GM18907 (cell line): ENCODE results near the gene CABLES2.
"Not testable (repeated sequence)": the region's sequence is repeated elsewhere in the genome, so short reads cannot be mapped to it uniquely, and the experiment has no call there.

Experiments
- ATAC-seq: cut with Tn5 transposase; IDR thresholded peaks from one replicate; pipeline ENCODE4 v1.9.1; 2021; ENCODE audit warnings: mild to moderate bottlenecking, moderate library complexity; ENCODE audit not compliant: unreplicated experiment

The CABLES2 gene

DNA sequence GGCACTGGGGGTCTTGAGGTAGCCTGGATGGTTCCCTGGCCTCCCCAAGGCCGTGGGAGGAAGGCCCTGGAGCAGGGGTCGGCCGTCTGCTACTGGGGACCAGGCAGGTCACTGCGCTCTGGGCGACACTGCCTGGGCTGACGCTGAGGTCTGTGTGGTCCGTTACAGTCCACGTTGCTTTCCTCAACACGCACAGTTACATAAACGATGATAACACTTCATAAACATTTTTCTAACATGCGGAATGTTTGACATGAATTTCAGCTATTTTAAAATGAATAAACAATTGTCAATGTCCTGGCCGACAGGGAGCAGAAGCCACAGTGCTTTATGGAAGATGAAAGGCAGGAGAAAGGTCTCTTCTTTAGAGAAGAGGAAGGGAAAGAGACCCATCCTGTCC lies 30.4 kb upstream of the CABLES2 start:
- ATAC-seq = no peak

DNA sequence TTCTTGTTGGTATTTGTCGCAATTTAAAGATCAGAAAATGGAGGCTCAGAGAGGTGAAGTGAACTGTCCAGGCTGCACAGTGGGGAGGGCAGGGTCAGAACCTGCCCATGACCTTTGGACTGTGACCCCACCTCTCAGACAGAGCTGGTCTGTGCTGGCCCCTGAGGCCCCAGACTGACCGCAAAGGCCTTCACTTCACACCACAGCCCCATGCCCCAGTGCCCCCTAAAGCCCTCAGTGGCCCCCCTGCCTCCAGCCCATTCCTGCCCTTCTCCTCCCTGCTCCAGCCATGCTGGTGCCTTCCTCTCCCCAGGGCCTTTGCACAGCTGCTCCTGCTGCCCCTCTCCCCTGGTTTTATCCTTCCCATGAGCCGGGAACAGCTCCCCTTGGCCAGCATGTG lies 29.6 kb upstream of the CABLES2 start:
- ATAC-seq = no peak

DNA sequence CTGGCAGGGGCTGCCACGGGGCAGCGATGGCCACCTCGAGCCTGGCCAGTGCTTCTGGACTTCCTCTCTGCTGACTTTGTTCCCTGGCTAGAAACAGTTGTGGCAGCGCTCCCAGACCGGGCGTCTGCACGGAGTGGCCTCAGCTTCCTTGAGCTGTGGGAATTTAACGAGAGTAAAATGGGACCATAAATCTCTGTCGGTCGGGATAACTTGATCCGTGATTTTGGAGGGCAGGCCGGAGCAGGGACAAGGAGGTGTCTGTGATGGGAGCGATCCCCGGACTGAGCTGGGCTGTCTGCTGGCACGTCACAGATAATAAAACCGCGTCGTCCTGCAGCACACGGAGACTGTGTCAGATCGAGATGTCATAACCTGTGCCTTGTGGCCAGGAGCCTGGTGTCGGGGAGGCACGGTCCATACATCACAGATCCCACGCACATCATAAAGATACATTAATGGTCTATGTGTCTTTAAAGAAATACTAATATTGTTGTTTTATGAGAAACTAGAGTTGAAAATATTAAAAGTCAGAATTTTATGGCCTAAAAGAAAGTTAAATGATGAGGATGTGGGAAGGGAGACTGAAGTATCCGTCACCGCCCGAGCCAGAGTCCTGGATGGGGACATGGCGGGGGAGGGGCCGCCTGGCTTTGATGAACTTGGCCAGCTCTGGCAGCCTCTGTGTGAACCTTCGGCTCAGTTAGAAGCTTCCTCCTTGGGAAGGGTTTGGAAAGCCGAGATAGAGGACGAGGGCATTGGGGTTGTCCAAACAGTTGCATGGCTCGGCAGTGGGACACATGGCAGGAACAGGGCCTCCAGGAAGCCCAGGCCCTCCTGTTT lies 26.8 kb upstream of the CABLES2 start:
- ATAC-seq = no peak

DNA sequence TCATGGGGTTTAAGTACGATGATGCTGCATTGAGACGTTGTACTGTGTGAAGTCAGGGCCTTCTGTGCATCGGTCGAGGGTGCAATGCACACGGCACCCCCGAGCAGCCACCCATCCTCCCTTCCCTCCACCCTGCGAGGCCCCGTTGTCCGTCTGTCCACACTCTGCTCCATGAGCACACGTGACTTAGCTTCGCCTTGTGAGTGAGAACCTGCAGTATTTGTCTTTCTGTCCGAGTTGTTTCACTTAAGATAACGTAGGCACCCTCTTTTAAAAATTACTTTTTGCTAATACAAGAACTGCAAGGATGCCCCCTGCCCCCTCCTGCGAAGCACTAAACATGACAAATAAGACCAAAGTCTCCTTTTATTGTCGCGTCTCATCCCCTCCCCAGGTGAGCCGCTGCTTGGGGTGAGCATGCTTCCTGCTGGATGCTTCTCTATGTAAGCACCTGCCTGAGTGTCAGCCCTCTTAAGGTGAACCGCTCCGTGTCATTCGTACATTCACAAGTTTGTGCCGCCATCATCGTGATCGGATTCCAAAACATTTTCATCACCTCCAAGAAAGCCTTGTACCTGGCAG lies 23.9 kb upstream of the CABLES2 start:
- ATAC-seq = no peak

DNA sequence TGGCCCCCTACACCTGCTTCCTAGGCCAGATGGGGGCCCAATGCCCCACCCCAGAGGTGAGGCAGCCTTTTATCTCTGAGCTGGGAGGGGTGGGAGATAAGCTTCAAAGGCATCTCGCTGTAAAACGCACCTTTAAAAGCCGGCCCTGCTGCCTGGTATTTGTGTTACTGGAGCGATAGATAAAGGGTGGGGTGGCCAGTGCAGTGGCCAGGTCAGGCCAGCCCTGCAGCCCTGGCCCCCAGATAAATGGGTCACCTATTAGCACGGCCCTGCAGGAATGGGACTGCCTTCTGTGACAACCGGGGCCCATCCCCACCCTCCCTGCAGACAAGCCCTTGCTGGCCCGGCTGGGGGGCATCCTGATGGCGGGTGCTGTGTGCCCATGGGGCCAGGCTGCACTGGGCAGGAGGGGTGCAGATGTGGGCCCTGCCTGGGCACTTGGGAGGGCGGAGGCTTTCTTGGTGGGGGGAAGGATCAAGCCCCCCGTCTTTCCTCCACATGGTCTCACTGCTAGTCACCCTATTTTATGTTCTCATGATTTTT lies 23.3 kb upstream of the CABLES2 start:
- no peak for ATAC-seq

DNA sequence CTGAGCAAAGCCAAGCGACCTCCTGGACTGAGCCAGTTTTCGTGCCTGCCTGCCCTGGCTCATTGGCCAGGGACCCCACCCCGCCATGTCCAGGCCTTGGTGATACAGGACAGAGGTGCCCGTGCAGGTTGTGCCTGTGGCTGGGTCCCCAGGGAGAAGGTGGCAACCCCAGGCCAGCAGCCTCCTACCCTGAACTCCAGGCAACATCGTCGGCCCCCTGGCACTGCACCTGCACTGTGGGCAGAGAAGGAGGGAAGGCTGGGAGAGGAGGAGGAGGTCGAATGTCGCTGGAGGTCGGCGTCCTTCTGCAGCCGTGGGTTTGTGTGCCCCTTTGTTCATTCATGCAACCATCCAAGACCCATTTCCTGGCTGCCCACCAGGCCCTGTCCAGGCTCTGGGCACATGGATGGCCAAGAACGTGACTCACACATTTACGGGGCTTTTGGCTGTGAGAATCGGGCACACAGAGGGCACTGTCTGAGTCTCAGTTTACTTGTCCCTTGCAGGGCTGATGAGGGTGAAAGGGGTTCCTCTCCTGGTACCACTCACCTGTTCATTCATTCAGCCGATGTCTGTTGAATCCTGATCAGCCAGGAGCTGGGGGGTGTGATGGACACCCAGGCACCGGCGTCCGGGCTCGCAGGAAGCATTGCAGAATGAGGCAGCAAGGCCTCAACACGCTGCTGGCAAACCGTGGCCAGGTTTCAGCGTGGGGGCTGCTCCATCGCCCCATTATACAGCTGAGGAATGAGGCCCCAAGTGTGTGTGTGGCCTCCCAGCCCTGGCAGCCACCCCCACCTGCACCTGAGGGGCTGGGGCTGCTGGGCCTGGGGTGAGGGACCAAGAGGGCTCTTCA lies 22.6 kb upstream of the CABLES2 start:
- ATAC-seq = no peak

DNA sequence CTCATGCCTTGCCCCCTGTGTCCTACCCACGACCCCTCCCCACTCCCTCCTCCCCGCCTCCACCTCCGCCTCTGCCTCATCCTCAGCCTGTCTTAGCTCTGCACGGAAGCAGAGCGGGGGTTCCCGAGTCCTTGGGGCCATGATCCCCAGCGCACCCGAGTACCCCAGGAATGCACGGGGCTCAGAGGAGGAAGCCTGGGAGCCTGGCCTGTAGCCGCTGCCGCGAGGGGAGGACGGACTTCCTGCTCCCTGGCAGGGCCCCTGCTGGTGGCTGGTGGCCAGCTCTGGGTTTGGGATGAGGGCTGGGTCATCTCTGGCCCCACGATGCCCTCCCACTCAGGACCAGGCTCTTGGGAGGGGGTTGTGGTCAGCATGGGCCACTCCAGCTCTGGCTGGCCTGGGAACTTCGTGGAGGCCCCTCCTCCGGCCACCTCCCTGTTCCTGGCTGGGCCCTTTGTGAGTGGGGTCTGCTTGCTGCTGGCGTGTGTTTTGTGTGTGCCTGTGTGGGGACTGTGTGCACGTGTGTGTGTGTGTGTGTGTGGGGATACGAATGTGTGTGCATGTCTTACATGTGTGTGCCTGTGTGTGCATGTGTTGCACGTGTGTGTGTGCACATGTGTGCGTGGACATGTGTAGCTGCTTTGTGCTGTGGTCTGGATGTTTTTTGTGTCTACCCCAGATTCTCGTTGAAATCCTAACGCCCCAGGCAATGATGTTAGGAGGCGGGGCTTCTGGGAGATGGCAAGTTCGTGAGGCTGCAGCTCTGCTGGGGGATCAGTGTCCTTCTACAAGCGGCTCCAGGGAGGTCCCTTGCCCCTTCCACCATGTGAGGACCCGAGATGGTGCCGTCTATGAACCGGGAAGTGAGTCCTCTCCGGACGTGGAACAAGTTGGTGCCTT lies 21.6 kb upstream of the CABLES2 start:
- ATAC-seq = no peak

DNA sequence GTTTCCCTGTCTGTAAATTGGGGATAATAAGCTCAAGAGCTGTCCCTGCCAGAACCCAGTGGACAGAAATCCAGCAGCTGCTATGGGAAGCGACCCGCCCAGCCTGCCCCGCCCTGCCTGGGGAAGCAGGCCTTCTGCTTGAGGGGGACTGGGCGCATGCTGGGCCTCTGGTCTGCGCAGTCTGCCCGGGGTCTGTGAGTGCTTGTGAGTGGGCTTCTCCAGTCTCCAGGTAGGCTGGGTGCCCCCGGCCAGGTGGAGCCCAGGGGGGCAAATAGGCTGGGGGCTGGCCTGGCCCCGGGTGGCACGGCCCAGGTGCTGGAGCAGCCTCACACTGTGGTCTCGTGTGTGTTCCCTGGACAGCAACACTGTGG lies 20.9 kb upstream of the CABLES2 start:
- ATAC-seq = no peak

DNA sequence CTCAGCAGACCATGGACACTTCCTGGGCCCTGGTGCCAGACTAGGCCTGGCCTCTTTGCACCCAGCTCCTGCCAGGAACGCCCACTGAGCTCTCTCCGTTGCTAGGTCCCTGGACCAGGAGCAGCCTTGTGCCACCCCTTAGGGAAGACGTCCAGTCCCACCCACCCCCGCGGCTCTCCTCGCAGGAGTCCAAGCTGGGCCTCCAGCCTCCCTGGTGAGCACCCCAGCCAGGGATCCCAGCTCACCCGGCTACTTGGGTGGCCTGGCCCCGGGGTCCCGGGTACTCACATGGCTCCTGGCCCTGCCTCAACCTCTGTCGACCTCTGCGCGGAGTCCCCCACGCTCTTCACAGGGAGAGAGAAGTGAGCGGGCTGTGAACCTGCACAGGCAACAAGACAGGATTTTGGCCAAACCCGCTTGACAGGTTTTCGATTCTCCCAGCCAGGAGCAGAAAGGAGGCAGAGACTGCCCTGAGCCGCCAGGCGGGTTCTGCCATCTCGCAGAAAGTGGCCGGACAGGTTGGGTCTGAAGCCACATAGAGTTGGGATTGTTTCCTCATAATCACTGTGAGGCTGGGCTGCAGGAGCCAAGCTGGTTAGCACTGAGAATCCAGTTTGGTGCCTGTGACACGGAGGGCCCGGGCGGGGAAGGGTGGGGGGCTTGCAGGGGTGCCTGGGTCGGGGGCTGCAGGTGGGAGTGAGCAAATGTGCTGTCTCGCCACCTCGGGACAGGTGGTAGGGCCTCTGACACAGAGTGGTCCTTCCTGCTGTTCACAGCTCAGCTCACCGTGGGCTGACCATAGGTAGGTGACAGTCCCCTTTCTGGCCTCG lies 20.3 kb upstream of the CABLES2 start, which contains the start of gene RBBP8NL:
Gene RBBP8NL, minus strand, starts transcription at position 368 of the 830 bp plus-strand sequence. CDS start 7,892 bp downstream, outside the sequence.
- ATAC-seq = no peak

DNA sequence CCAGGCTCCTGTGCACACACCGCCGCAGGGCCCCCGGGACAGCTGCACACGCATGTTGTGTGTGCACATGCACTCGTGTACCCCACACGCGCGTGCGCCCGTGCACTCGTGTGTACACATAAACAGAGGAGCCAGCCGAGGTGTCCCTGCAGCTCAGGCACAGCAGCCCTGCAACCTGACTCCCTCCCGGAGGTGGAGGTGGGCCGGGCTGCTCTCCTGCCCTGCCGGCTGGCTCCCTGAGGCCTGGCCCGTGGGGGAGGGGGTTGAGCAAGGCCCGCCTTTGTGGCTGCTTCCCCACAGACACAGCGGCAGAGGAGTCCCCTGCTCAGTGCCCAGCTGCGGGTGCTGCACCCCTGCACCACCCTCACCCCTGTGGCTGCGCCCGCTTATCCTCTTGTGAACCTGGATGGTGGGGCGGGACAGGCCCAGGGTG lies 19.6 kb upstream of the CABLES2 start:
- no peak for ATAC-seq

DNA sequence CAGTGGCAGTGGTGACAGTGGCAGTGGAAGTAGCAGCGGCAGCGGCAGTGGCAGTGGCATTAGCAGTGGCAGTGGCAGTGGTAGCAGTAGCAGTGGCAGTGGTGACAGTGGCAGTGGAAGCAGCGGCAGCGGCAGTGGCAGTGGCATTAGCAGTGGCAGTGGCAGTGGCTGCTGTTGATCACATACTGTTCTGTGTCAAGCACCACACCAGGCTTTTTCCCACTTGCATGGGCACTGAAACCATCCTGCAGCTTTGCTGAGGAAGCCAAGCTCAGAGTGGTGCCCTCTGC lies 18.9 kb upstream of the CABLES2 start:
- ATAC-seq = not testable (repeated sequence)

DNA sequence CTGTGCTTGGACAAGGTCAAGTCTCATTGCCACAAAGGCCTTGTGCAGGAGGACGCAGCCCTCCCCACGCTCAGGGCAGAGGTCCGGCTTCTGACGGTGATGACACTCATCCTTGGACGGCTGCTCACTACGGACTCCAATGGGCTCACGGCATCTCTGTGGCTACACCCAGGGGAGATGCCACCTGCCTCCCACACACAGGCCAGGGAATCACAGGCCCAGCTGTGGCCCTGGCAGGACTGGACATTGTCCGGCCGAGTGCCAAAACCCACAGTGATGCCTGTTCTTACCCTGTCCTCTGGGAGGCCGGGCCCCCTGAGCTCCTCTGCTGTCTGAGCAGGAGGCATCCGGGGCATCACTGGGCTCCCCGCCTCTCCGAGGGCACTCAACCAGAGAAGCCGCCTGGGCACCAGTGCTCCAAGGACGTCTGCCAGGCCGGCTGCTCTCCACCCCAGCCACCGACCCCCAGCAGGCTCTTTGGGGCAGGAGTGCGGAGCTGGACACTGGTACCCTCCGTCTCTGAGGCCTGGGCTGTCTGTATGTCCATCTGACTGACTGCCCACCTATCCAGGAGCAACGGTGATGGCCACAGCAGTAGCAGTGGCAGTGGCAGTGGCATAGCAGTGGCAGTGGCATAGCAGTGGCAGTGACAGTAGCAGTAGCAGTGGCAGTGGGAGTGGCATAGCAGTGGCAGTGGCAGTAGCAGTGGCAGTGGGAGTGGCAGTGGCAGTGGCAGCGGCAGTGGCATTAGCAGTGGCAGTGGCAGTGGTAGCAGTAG lies 18.4 kb upstream of the CABLES2 start:
- no peak for ATAC-seq

DNA sequence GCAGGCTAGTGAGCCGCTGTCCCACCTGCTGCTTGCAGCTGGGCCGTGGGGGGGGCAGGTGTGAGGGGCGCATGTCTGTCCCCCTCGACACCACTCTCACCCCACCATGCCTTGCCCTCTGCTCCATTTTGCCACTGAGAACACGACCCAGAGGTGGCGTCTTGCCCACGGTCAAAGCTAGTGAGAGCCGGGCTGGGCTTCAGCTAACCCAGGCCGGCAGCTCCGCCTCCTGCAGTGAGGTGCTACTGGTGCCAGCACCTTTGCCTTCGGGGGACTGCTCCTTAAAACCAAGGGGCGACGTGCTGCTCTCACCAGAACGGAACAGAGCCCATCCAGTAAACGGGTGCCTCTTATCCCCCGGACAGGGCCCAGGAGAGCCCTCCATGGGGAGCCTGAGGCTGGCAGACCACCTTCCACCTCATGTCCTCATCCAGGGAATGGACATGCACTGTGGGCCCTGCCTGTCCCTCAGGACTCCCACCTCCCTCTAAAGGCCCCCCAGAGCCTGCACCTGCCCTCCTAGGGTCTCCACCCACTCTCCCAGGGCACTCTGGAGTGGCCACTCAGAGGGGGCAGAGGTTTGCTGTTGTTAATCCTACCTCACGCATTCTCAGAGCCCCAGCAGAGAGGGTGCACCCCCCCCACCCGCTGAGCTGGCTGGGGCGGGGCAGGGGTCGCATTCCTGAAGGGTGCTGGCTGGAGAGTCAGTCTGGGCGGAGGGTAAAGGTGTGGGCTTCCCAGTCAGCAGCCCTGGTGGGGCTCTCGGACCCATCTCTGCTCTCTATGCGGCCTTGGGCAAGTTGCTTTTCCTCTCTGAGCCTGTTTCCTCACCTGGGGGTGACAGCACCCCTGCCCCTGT lies 17.4 kb upstream of the CABLES2 start:
- no peak for ATAC-seq

DNA sequence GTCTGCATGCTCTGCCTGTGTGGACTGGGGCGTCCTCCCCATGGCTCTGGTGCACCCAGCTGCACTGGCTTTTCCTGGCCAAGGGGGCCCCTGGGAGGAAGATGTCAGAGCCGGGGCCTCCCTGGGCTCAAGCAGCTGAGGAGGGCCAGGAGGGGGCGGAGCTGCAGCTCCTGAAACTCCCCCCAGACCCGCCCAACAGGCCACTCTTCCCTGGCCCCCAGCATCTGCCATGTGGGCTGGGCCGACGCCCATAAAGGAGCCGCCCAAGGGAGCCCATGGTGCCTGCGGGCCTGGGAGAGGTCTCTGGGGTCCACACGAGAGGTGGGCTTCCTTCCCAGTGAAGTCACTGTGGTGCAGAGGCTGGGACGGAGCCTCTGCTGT lies 16.2 kb upstream of the CABLES2 start:
- no peak for ATAC-seq

DNA sequence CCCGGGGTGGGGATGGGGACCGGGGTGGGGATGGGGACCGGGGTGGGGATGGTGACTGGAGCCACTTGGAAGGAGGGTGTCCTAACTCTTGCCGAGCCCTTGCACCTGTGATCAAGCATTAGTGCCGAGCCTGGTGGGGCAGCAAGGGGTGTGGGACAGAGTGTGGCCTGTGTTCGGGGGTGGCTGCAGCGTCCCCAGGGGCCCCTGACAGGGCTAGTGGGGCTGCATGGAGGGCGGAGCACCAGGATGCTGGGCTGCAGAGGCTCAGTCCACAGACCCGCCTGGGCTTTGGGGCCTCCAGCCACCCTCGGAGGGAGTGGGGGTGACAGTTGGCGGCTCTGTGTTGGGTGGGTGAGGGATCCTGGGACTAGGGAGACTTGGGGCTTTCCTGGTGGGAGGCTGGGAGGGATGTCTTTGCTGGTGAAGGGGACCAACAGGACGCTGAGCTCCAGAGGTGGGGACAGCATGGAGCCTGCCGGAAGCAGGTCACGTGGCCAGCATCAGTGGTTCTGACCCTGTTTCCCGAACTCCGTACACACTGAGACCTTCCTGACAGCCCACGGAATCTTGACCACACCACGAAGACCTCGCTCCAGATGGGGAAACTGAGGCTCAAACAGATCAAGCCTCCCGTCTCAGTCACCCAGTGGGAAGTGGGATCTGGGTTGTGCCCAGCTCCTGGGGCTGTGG lies 15.7 kb upstream of the CABLES2 start:
- ATAC-seq = no peak

DNA sequence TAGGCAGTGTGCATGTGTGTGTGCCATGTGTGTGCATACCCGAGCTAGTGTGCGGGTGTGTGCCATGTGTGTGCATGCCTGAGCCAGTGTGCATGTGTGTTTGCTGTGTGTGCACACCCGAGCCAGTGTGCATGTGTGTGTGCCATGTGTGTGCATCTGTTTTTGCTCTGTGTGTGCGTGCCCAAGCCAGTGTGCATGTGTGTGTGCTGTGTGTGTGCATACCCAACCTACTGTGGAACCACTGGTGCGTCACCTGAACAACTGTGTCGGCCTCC lies 14.6 kb upstream of the CABLES2 start:
- ATAC-seq = no peak

DNA sequence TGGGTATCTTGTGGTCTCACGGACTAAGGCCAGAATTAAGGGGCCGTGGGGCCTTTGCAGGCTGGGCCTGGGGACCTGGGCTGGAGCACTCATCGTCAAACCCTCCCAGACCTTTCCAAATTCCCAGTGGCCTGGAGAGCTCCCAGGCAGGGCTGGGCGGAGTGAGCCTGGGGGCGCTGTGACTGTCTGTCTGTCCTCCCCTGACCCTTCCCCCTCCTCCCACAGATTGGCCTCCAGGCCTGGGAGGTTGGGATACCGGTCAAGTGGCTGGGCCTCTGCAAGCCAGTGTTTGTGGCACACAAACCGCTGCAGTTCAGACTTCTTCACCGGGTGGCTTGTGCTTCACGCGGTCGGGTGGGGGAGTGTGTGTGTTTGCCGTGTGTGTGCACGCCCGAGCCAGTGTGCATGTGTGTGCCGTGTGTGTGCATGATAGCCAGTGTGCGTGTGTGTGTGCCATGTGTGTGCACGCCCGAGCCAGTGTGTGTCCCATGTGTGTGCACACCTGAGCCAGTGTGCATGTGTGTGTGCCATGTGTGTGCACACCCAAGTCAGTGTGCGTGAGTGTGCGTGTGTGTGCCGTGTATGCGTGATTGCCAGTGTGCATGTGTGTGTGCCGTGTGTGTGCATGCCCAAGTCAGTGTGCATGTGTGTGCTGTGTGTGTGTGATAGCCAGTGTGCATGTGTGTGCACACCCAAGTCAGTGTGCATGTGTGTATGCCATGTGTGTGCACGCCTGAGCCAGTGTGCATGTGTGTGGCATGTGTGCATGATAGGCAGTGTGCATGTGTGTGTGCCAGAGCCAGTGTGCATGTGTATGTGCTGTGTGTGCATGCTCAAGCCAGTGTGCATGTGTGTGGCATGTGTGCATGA lies 14.0 kb upstream of the CABLES2 start:
- no peak for ATAC-seq
